ENCODE measurements around the gene SMIM15.
"Not testable (repeated sequence)": the region's sequence is repeated elsewhere in the genome, so short reads cannot be mapped to it uniquely, and the experiment has no call there.

- TF ChIP-seq, protein P1, sequence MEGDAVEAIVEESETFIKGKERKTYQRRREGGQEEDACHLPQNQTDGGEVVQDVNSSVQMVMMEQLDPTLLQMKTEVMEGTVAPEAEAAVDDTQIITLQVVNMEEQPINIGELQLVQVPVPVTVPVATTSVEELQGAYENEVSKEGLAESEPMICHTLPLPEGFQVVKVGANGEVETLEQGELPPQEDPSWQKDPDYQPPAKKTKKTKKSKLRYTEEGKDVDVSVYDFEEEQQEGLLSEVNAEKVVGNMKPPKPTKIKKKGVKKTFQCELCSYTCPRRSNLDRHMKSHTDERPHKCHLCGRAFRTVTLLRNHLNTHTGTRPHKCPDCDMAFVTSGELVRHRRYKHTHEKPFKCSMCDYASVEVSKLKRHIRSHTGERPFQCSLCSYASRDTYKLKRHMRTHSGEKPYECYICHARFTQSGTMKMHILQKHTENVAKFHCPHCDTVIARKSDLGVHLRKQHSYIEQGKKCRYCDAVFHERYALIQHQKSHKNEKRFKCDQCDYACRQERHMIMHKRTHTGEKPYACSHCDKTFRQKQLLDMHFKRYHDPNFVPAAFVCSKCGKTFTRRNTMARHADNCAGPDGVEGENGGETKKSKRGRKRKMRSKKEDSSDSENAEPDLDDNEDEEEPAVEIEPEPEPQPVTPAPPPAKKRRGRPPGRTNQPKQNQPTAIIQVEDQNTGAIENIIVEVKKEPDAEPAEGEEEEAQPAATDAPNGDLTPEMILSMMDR (IDR thresholded peaks at IDR 0.05; ENCODE audit: insufficient read depth, low read length) = not testable (repeated sequence)
- not testable (repeated sequence) for TF ChIP-seq REST (IDR thresholded peaks at IDR 0.05; ENCODE audit: insufficient replicate concordance, low read depth); POLR2AphosphoS5 (IDR thresholded peaks at IDR 0.05; ENCODE audit: low read depth); GABPA (IDR thresholded peaks at IDR 0.05; ENCODE audit: low read depth)
Observed at GRCh38 chr5:61187826-61188225, 25.6 kb upstream of the SMIM15 start.
